ENCODE results near the gene BBS4.
"Not testable (repeated sequence)": the region's sequence is repeated elsewhere in the genome, so short reads cannot be mapped to it uniquely, and the experiment has no call there.

BBS4 gene

GRCh38 chr15:72690938-72691337, 4.9 kb downstream of the BBS4 start:
- no peak for DNase-seq (ENCODE audit: low read depth)
- no peak overlapping the region for H3K4me3 ChIP-seq (ENCODE audit: low read depth, low read length)
- no peak for TF ChIP-seq CTCF (conservative IDR thresholded peaks at IDR 0.05; ENCODE audit: low read depth, low read length)

GRCh38 chr15:72698938-72699337, 12.9 kb downstream of the BBS4 start:
- H3K4me3 ChIP-seq (ENCODE audit: low read depth, low read length) = no peak overlapping the region
- no peak for DNase-seq (ENCODE audit: low read depth)
- no peak for TF ChIP-seq CTCF (conservative IDR thresholded peaks at IDR 0.05; ENCODE audit: low read depth, low read length)

- no peak overlapping the region for H3K4me3 ChIP-seq (ENCODE audit: low read depth, low read length)
- TF ChIP-seq CTCF (conservative IDR thresholded peaks at IDR 0.05; ENCODE audit: low read depth, low read length) = no peak
- DNase-seq (ENCODE audit: low read depth) = no peak
These were observed 14.1 kb downstream of the BBS4 start for GRCh38 chr15:72700076-72700475.

- H3K4me3 ChIP-seq (ENCODE audit: low read depth, low read length) = no peak overlapping the region
- no peak for TF ChIP-seq CTCF (conservative IDR thresholded peaks at IDR 0.05; ENCODE audit: low read depth, low read length)
- no peak for DNase-seq (ENCODE audit: low read depth)
These were observed 20.3 kb downstream of the BBS4 start for GRCh38 chr15:72706266-72706665.

- DNase-seq (ENCODE audit: low read depth); H3K4me3 ChIP-seq (ENCODE audit: low read depth, low read length): not testable (repeated sequence)
These were observed 22.7 kb downstream of the BBS4 start for GRCh38 chr15:72708551-72709303.

GRCh38 chr15:72722071-72722696, 36.2 kb downstream of the BBS4 start:
- TF ChIP-seq CTCF (conservative IDR thresholded peaks at IDR 0.05; ENCODE audit: low read depth, low read length) = peak; percentile 89
- peak; percentile 88 for DNase-seq (ENCODE audit: low read depth)
- no peak overlapping the region for H3K4me3 ChIP-seq (ENCODE audit: low read depth, low read length)

GRCh38 chr15:72724028-72724427, 38.0 kb downstream of the BBS4 start:
- no peak for TF ChIP-seq CTCF (conservative IDR thresholded peaks at IDR 0.05; ENCODE audit: low read depth, low read length)
- no peak overlapping the region for H3K4me3 ChIP-seq (ENCODE audit: low read depth, low read length)
- peak; percentile 13 for DNase-seq (ENCODE audit: low read depth)
